GM10266 (cell line): Measurements from ENCODE around the gene RAB36.

Experiments used
- DNase-seq: peaks from one replicate; pipeline ENCODE4 v3.0.0; 2012; ENCODE audit errors: extremely low spot score
- CTCF ChIP-seq: IDR thresholded peaks from 2 replicates; pipeline ENCODE4 v1.5.1; 2012; ENCODE audit warnings: mild to moderate bottlenecking, low read depth; ENCODE audit not compliant: control insufficient read depth, insufficient read depth; ENCODE audit errors: missing control alignments

RAB36 gene

GRCh38 chr22:23166042-23166831 lies 21.0 kb downstream of the RAB36 start:
- DNase-seq = no peak
- TF ChIP-seq CTCF = no peak

GRCh38 chr22:23166841-23167616 lies 21.8 kb downstream of the RAB36 start:
- no peak for DNase-seq
- TF ChIP-seq CTCF = no peak

GRCh38 chr22:23168391-23169042 lies 23.2 kb downstream of the RAB36 start:
- DNase-seq = no peak

GRCh38 chr22:23169043-23169406 lies 23.7 kb downstream of the RAB36 start:
- DNase-seq = no peak
- TF ChIP-seq CTCF = no peak

More at GRCh38 chr22:23168391-23169042, 23.2 kb downstream of the RAB36 start:
- no peak for TF ChIP-seq CTCF

- DNase-seq = no peak
- TF ChIP-seq CTCF = no peak
Measured at GRCh38 chr22:23175817-23176644, 30.8 kb downstream of the RAB36 start.

GRCh38 chr22:23176645-23177027 lies 31.4 kb downstream of the RAB36 start:
- no peak for TF ChIP-seq CTCF
- DNase-seq = no peak
